HepG2 (cell line): ENCODE data around the gene SFRP2. TPM values are rescaled to one million over a fixed set of nuclear protein-coding genes. Genes with fewer than 3 reads are reported as not detected.

Source experiments
- ATAC-seq: fragments of 200-7000 bp; cut with Tn5 transposase; 3 replicates; pipeline ENCODE4 v1.9.1; 2020; ENCODE audit warnings: mild to moderate bottlenecking, moderate library complexity
- BruUV-seq: library from RNA; stranded (reverse); fragments of 400-500 nt; replicated peaks from 2 replicates; lab custom pipeline; 2021; lab: Mats Ljungman, UMichigan
- CTCF ChIA-PET: fragments of 300-600 bp; formaldehyde crosslinking; extraction: SDS; loops from one replicate; lab custom pipeline; 2021; ENCODE audit warnings: low total read pairs, inconsistent platforms, low intra/inter-chr PET ratio; lab: Yijun Ruan, JAX
- POLR2A ChIA-PET: fragments of 350-600 bp; sonication (Branson Sonifier 250); formaldehyde crosslinking; loops from one replicate; lab custom pipeline; 2020; ENCODE audit warnings: antibody characterized with exemption, inconsistent platforms; lab: Yijun Ruan, JAX
- DNase-seq: peaks from one replicate; pipeline ENCODE4 v3.0.0-alpha.2; 2015; ENCODE audit warnings: low spot score
- FAIRE-seq: peaks from 3 replicates; lab custom pipeline; 2011; peaks lifted over from hg19 to GRCh38; lab: Jason Lieb, UNC
- H2AFZ ChIP-seq: one replicate; pipeline ENCODE4 v1.6.1; 2011; ENCODE audit warnings: low read length, inconsistent platforms
- H3K27ac ChIP-seq: fragments of 300-600 bp; 3 replicates; pipeline ENCODE4 v1.8.0; 2011; ENCODE audit warnings: mixed run types, mild to moderate bottlenecking, mixed read lengths, low read length, inconsistent platforms; ENCODE audit not compliant: insufficient read depth; ENCODE audit errors: extremely low read length
- H3K27me3 ChIP-seq, 2 experiments: fragments of 200-600 bp in 1 of 2; 2 replicates in 1 of 2; 3 replicates in 1 of 2; pipeline versions ENCODE4 v1.6.0 to v1.8.0; 2011; ENCODE audit warnings: low read length in 2 of 2, mild to moderate bottlenecking in 2 of 2, moderate library complexity in 2 of 2, inconsistent platforms in 1 of 2; ENCODE audit not compliant: insufficient read depth in 2 of 2, control insufficient read depth in 1 of 2
- H3K36me3 ChIP-seq, 2 experiments: fragments of 200-600 bp in 1 of 2; replicated peaks in 1 of 2; 2 replicates in 1 of 2; 3 replicates in 1 of 2; pipeline versions ENCODE4 v1.5.1 to v1.8.0; 2011; ENCODE audit warnings: low read length in 2 of 2, inconsistent platforms in 1 of 2; ENCODE audit not compliant: insufficient read depth in 2 of 2, control insufficient read depth in 1 of 2
- H3K4me1 ChIP-seq: 2 replicates; pipeline ENCODE4 v1.5.1; 2012; ENCODE audit warnings: low read length, inconsistent platforms; ENCODE audit not compliant: insufficient read depth
- H3K4me2 ChIP-seq: 2 replicates; pipeline ENCODE4 v1.6.0; 2011; ENCODE audit warnings: low read depth, low read length, inconsistent platforms
- H3K4me3 ChIP-seq, 3 experiments: fragments of 200-600 bp in 1 of 3; sonication (generic), shearing (Covaris generic) in 1 of 3; replicated peaks in 1 of 3; 2 replicates each; pipeline ENCODE4 v1.5.1; 2011 to 2016; ENCODE audit warnings: low read length in 3 of 3, inconsistent platforms in 2 of 3, low read depth in 2 of 3, mild to moderate bottlenecking in 2 of 3, control low read depth in 1 of 3, mixed read lengths in 1 of 3; ENCODE audit not compliant: insufficient read depth in 1 of 3
- H3K79me2 ChIP-seq: one replicate; pipeline ENCODE4 v1.6.1; 2011; ENCODE audit warnings: low read length, inconsistent platforms; ENCODE audit not compliant: insufficient read depth
- H3K9ac ChIP-seq: 2 replicates; pipeline ENCODE4 v1.6.0; 2011; ENCODE audit warnings: mild to moderate bottlenecking, low read depth, low read length, inconsistent platforms; ENCODE audit not compliant: insufficient read depth
- H3K9me3 ChIP-seq: 2 replicates; pipeline ENCODE4 v1.5.1; 2012; ENCODE audit warnings: mild to moderate bottlenecking, low read length
- H4K20me1 ChIP-seq: 2 replicates; pipeline ENCODE4 v1.6.0; 2011; ENCODE audit warnings: inconsistent platforms, mild to moderate bottlenecking, low read length, moderate library complexity; ENCODE audit not compliant: insufficient read depth
- CEBPG ChIP-seq: IDR thresholded peaks from 2 replicates; pipeline ENCODE4 v1.6.1; 2016
- ELF1 ChIP-seq: sonication (generic); formaldehyde crosslinking; IDR thresholded peaks from 2 replicates; pipeline ENCODE4 v1.4.0; 2020; ENCODE audit warnings: missing genetic modification reagents
- HNF4G ChIP-seq, 2 experiments: sonication (generic) in 1 of 2; formaldehyde crosslinking in 1 of 2; IDR thresholded peaks; 2 replicates each; pipeline versions ENCODE4 v1.4.0 to v1.6.1; 2011 to 2020; ENCODE audit warnings: borderline replicate concordance in 2 of 2, low read depth in 2 of 2, mild to moderate bottlenecking in 2 of 2, low read length in 1 of 2, missing genetic modification reagents in 1 of 2, moderate library complexity in 1 of 2
- MTA1 ChIP-seq: sonication (generic); formaldehyde crosslinking; IDR thresholded peaks from 2 replicates; pipeline ENCODE4 v1.4.0; 2020; ENCODE audit warnings: missing genetic modification reagents, mild to moderate bottlenecking, borderline replicate concordance
- MTERF4 ChIP-seq: sonication (generic); formaldehyde crosslinking; IDR thresholded peaks from 2 replicates; pipeline ENCODE4 v1.8.0; 2023; ENCODE audit warnings: mild to moderate bottlenecking, missing genetic modification reagents
- NAIF1 ChIP-seq: sonication (generic); formaldehyde crosslinking; IDR thresholded peaks from 2 replicates; pipeline ENCODE4 v1.5.0; 2020; ENCODE audit warnings: mild to moderate bottlenecking, missing genetic modification reagents, borderline replicate concordance
- RORA ChIP-seq: sonication (generic); formaldehyde crosslinking; IDR thresholded peaks from 2 replicates; pipeline ENCODE4 v1.5.0; 2020; ENCODE audit warnings: mild to moderate bottlenecking, missing genetic modification reagents, moderate library complexity
- SOX13 ChIP-seq, 3 experiments: fragments of 450-650 bp in 1 of 3; sonication (generic) in 1 of 3; formaldehyde crosslinking in 1 of 3; IDR thresholded peaks in 2 of 3; conservative IDR thresholded peaks in 1 of 3; 2 replicates each; pipeline versions ENCODE4 v1.5.0 to v1.6.1; 2016 to 2020; ENCODE audit warnings: antibody characterized with exemption in 1 of 3, mild to moderate bottlenecking in 1 of 3, missing compliant biosample characterization in 1 of 3, missing genetic modification reagents in 1 of 3, moderate library complexity in 1 of 3
- TBL1XR1 ChIP-seq: fragments of 150-350 bp; IDR thresholded peaks from 2 replicates; pipeline ENCODE4 v1.6.1; 2014; ENCODE audit warnings: borderline replicate concordance, low read length; ENCODE audit not compliant: partially characterized antibody
- ZBTB37 ChIP-seq: sonication (generic); formaldehyde crosslinking; IDR thresholded peaks from 2 replicates; pipeline ENCODE4 v1.4.0; 2020; ENCODE audit warnings: mild to moderate bottlenecking, missing genetic modification reagents
- ZBTB38 ChIP-seq: sonication (generic); formaldehyde crosslinking; IDR thresholded peaks from 2 replicates; pipeline ENCODE4 v1.5.1; 2020; ENCODE audit warnings: mild to moderate bottlenecking, missing genetic modification reagents
- ZNF17 ChIP-seq: sonication (generic); formaldehyde crosslinking; IDR thresholded peaks from 2 replicates; pipeline ENCODE4 v1.5.0; 2020; ENCODE audit warnings: mild to moderate bottlenecking, missing genetic modification reagents
- ZNF296 ChIP-seq: sonication (generic); formaldehyde crosslinking; conservative IDR thresholded peaks from 2 replicates; pipeline ENCODE4 v1.5.0; 2020; ENCODE audit warnings: mild to moderate bottlenecking, missing genetic modification reagents
- ZNF333 ChIP-seq: sonication (generic); formaldehyde crosslinking; IDR thresholded peaks from 2 replicates; pipeline ENCODE4 v1.4.0; 2020; ENCODE audit warnings: mild to moderate bottlenecking, missing genetic modification reagents, borderline replicate concordance
- ZNF44 ChIP-seq: sonication (generic); formaldehyde crosslinking; IDR thresholded peaks from 2 replicates; pipeline ENCODE4 v1.5.1; 2020; ENCODE audit warnings: mild to moderate bottlenecking, missing genetic modification reagents
- ZNF652 ChIP-seq: IDR thresholded peaks from 2 replicates; pipeline ENCODE4 v1.6.1; 2016; ENCODE audit warnings: low read depth, borderline replicate concordance
- WGBS: methylation state at CpG from one replicate; pipeline ENCODE4 v1.1.6; 2017; ENCODE audit warnings: low lambda C conversion rate; 5-methylcytosine and 5-hydroxymethylcytosine counted together
- in situ Hi-C: cut with HindIII; loops from 2 replicates; pipeline ENCODE4 v1.10.0; 2017; ENCODE audit warnings: low pct_unique_long_range_greater_than_20kb; ENCODE audit not compliant: extremely low pct_ligation_motif_present
- intact Hi-C: fragments of 100-400 bp; cut with micrococcal nuclease; formaldehyde crosslinking; loops from one replicate; pipeline ENCODE4 v1.10.0; 2022; ENCODE audit not compliant: unreplicated experiment
- polyA plus RNA-seq, 8 experiments: library from polyadenylated mRNA; depleted of rRNA in 3 of 8; stranded (reverse) in 7 of 8; unstranded in 1 of 8; fragments of >200 nt; fragmentation: Illumina TruSeq in 4 of 8; extraction: Trizol in 4 of 8; gene quantifications; 2 replicates each; pipeline versions ENCODE4 v1.2.1 to v1.2.3, GENCODE V29; 2011 to 2016; ENCODE audit warnings: low read depth in 4 of 8, missing spikeins in 1 of 8, mixed read lengths in 1 of 8; ENCODE audit not compliant: insufficient read depth in 1 of 8
- total RNA-seq, 5 experiments: library from RNA; depleted of rRNA; stranded (reverse); fragments of >200 nt; fragmentation: Illumina TruSeq; extraction: Trizol; gene quantifications; 2 replicates each; pipeline ENCODE4 v1.2.3, GENCODE V29; 2016; ENCODE audit warnings: low read depth in 1 of 5

SFRP2 gene
- total and polyA plus RNA-seq, 2 of the 13 experiments (the other 11 are each of a cell fraction or from before 2014, with no cell fraction given), result not detected

- Histone ChIP-seq H3K4me2 (no peak overlapping the region), H3K27ac (no peak overlapping the region), H3K9ac (no peak overlapping the region), H3K36me3 (no peaks in the 10 kb centered on the region), H3K79me2 (no peaks in the 10 kb centered on the region), H3K9me3 (no peaks in the 10 kb centered on the region), H3K27me3 (no peaks in the 10 kb centered on the region), H3K4me3 (no peak overlapping the region), H4K20me1 (no peaks in the 10 kb centered on the region; the same call in 1 of the 2 replicates), H2AFZ (no peak overlapping the region), H3K4me1 (no peaks in the 10 kb centered on the region)
- TF ChIP-seq ZBTB37 (CRISPR knock-in tag), result no peak
- no peak for TF ChIP-seq MTERF4
- TF ChIP-seq CEBPG, result no peak
- BruUV-seq, result no TSS peak
- ATAC-seq (no peak), FAIRE-seq (no peak), DNase-seq (no peak)
- CTCF ChIA-PET, result no interaction called here
- POLR2A ChIA-PET, result no interaction called here
- intact Hi-C loops, result no loop called here
- in situ Hi-C loops, result no loop called here
Observed at GRCh38 chr4:153809307-153809706, 20.4 kb upstream of the SFRP2 start.

GRCh38 chr4:153808175-153808574 is 19.3 kb upstream of the SFRP2 start:
- FAIRE-seq (no peak), DNase-seq (no peak), ATAC-seq (no peak)
- Histone ChIP-seq H3K4me3 (no peak overlapping the region), H3K27ac (no peak overlapping the region), H2AFZ (no peak overlapping the region), H3K79me2 (no peaks in the 10 kb centered on the region), H3K27me3 (no peaks in the 10 kb centered on the region), H3K9ac (no peak overlapping the region), H3K4me2 (no peak overlapping the region), H3K9me3 (no peaks in the 10 kb centered on the region), H4K20me1 (no peaks in the 10 kb centered on the region; the same call in 1 of the 2 replicates), H3K4me1 (no peaks in the 10 kb centered on the region), H3K36me3 (no peaks in the 10 kb centered on the region)
- in situ Hi-C loops (no loop called here), intact Hi-C loops (no loop called here)
- ChIA-PET CTCF (no interaction called here), POLR2A (interaction anchor here (0.7 kb wide), 1 partner anchor 222 kb away, joined by 3 read pairs; no protein-coding TSS in a partner anchor)
- no TSS peak for BruUV-seq
- 0% methylated on average over 1 of the region's 1 CpG for WGBS
- no peak for TF ChIP-seq ZNF296 (CRISPR knock-in tag)
- TF ChIP-seq TBL1XR1, result no peak
- TF ChIP-seq ZNF17 (CRISPR knock-in tag), result no peak
- no peak for TF ChIP-seq ZNF333 (CRISPR knock-in tag)
- no peak for TF ChIP-seq ZNF44
- TF ChIP-seq ZNF652 (CRISPR knock-in tag), result no peak
- TF ChIP-seq MTA1 (CRISPR knock-in tag), result no peak
- no peak for TF ChIP-seq ZBTB38 (CRISPR knock-in tag)
- no peak for TF ChIP-seq SOX13 (IDR thresholded peaks at IDR 0.05)
- no peak for TF ChIP-seq SOX13 (CRISPR knock-in tag; conservative IDR thresholded peaks at IDR 0.05 in 1 of 2, IDR thresholded peaks at IDR 0.05 in 1 of 2)
- TF ChIP-seq ELF1, result no peak
- no peak for TF ChIP-seq HNF4G (IDR thresholded peaks at IDR 0.05; ENCODE audit: borderline replicate concordance, low read depth, low read length)
- TF ChIP-seq HNF4G (CRISPR knock-in tag; IDR thresholded peaks at IDR 0.05; ENCODE audit: borderline replicate concordance, low read depth), result no peak
- TF ChIP-seq RORA (CRISPR knock-in tag), result no peak
- TF ChIP-seq NAIF1, result no peak
